PFSK-1 (cell line): Measurements from ENCODE around the gene SEPSECS.

Experiments used
- FOXP2 ChIP-seq: optimal IDR thresholded peaks from 2 replicates; pipeline ENCODE3; 2011; ENCODE audit warnings: borderline replicate concordance, control low read depth, inconsistent platforms; ENCODE audit not compliant: insufficient read depth; ENCODE audit errors: extremely low read length, extremely low read depth
- POLR2AphosphoS5 ChIP-seq: IDR thresholded peaks from 2 replicates; pipeline ENCODE4 v1.6.1; 2012; ENCODE audit warnings: low read depth, mild to moderate bottlenecking, control low read depth, low read length, moderate library complexity
- REST ChIP-seq, 2 experiments: IDR thresholded peaks; 2 replicates each; pipeline versions ENCODE4 v1.6.1 to v1.8.0; 2011 to 2012; ENCODE audit warnings: low read depth in 2 of 2, low read length in 2 of 2, control low read depth in 1 of 2, inconsistent platforms in 1 of 2, mild to moderate bottlenecking in 1 of 2, moderate library complexity in 1 of 2; ENCODE audit not compliant: insufficient read depth in 1 of 2
- SIN3A ChIP-seq: IDR thresholded peaks from 2 replicates; pipeline ENCODE4 v1.6.1; 2012; ENCODE audit warnings: mild to moderate bottlenecking, low read length, moderate library complexity, borderline replicate concordance; ENCODE audit not compliant: insufficient read depth
- TAF1 ChIP-seq: IDR thresholded peaks from 2 replicates; pipeline ENCODE4 v1.6.1; 2012; ENCODE audit warnings: low read length, control low read depth, borderline replicate concordance; ENCODE audit not compliant: insufficient read depth

SEPSECS gene

GRCh38 chr4:25095837-25096236 lies 64.4 kb downstream of the SEPSECS start:
- TF ChIP-seq FOXP2 (no peak), POLR2AphosphoS5 (no peak)

DNA sequence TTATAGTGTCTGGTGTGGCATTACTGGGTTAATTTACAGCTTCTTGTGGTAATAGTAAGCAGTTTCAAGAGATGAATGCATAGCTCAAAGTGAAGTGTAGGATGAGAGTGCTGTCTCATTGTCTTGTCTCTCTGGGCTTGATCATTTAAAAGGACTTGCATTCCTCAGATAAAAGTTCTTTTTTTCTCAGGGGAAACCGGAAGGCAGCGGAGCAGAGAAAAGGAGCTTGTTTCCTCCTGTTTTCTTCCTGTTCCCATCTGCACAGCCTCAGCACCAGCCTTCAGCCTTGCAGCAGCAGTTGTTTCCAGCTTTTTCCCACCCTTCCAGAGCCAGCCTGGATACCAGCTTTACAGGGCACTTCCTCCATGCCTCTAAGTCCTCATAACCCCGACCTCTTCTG lies 68.1 kb downstream of the SEPSECS start:
- TF ChIP-seq FOXP2: no peak

GRCh38 chr4:25090516-25090915 lies 69.7 kb downstream of the SEPSECS start:
- TF ChIP-seq REST (IDR thresholded peaks at IDR 0.05; ENCODE audit: insufficient read depth in 1 of 2, low read depth in 2 of 2, low read length in 2 of 2) (no peak), POLR2AphosphoS5 (no peak), FOXP2 (no peak), SIN3A (no peak), TAF1 (no peak)

GRCh38 chr4:25089051-25089763 lies 71.0 kb downstream of the SEPSECS start:
- TF ChIP-seq POLR2AphosphoS5 (no peak), REST (IDR thresholded peaks at IDR 0.05; ENCODE audit: insufficient read depth in 1 of 2, low read depth in 2 of 2, low read length in 2 of 2) (no peak), TAF1 (no peak), FOXP2 (no peak), SIN3A (no peak)

DNA sequence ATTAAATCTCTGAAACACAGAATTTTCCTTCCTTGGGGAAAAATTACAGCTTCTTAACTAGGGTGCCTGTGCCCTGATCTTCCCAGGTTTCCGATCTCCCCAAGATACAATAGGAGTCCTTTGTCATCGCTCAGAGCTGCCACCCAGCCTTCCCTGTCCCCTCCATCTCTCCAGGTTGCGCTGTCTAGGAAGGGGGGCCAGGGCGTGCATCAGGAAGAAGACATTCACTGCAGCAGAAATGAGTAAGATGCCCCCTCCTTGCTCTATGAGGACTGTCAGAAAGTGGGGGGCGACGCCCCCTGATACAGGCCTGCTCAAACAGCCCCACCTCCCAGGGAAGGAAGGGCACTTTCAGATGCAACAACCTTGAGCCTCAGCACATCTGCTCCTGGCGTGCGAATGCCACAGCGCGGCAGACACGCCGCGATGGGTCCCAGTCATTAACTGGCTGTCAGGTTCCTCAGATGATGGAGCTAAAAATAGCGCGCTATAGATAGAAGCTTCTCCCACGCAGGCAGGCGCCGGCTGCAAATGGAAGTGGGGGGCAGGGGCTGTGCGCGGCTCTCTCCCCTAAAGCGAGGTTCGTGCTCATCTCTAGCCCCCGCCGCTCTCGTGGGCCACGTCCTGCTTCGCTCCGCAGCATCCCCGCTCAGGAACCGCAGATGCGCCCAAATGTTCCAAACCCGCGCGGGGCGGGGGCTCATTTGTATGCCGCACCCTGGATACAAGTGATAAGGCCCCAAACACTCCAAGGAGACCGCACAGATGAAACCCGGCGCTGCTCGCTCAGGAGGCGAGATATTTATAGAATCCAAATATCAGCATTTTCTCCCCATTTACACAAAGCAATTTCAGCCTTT lies 71.9 kb downstream of the SEPSECS start:
- TF ChIP-seq REST (IDR thresholded peaks at IDR 0.05; ENCODE audit: insufficient read depth in 1 of 2, low read depth in 2 of 2, low read length in 2 of 2): no peak
- no peak for TF ChIP-seq FOXP2
- no peak for TF ChIP-seq TAF1
- no peak for TF ChIP-seq SIN3A
- TF ChIP-seq POLR2AphosphoS5: no peak

DNA sequence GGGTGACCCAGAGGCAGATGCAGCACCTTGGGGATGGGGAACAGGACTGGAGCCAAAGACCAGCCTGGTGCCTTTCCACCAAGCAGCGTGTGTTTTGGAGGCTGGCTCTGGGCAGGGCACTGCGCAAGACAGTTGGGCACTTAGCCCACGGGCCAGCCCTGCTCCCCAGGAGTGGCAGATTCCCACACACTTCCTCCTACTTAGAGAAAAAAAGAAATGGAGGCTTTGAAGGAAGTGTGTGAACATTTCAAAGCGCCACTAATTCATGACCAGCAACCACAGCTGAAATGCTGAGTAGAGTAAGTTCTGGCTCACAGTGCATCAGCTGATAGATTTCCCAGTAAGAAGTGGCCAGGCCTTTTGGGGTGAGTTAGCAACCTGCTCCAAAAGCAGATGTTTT lies 74.6 kb downstream of the SEPSECS start:
- TF ChIP-seq POLR2AphosphoS5: no peak
- no peak for TF ChIP-seq TAF1
- no peak for TF ChIP-seq FOXP2
- no peak for TF ChIP-seq SIN3A
